HepG2 (cell line): ENCODE measurements around the gene CENPP. TPM values are rescaled to one million over a fixed set of nuclear protein-coding genes. Genes with fewer than 3 reads are reported as not detected.

ENCODE experiments used
- AKNA ChIP-seq: sonication (generic); formaldehyde crosslinking; IDR thresholded peaks from 2 replicates; pipeline ENCODE4 v1.4.0; 2020; ENCODE audit warnings: missing genetic modification reagents, borderline replicate concordance
- ARNTL ChIP-seq: sonication (generic); formaldehyde crosslinking; IDR thresholded peaks from 2 replicates; pipeline ENCODE4 v1.4.0; 2020; ENCODE audit warnings: mild to moderate bottlenecking, missing genetic modification reagents
- ATF3 ChIP-seq: sonication (generic); formaldehyde crosslinking; IDR thresholded peaks from 2 replicates; pipeline ENCODE4 v1.4.0; 2020; ENCODE audit warnings: missing genetic modification reagents
- CREB1 ChIP-seq, 2 experiments: fragments of 450-650 bp in 1 of 2; IDR thresholded peaks; 2 replicates each; pipeline ENCODE4 v1.6.1; 2016 to 2017; ENCODE audit warnings: control low read depth in 1 of 2, mild to moderate bottlenecking in 1 of 2, missing compliant biosample characterization in 1 of 2, missing genetic modification characterization in 1 of 2
- GATA4 ChIP-seq: sonication (generic); IDR thresholded peaks from 2 replicates; pipeline ENCODE4 v1.6.1; 2016; ENCODE audit warnings: antibody characterized with exemption, low read depth, borderline replicate concordance
- GMEB1 ChIP-seq: sonication (generic); formaldehyde crosslinking; IDR thresholded peaks from 2 replicates; pipeline ENCODE4 v1.5.1; 2020; ENCODE audit warnings: missing genetic modification reagents, mild to moderate bottlenecking, borderline replicate concordance
- JUN ChIP-seq: sonication (generic); formaldehyde crosslinking; IDR thresholded peaks from 2 replicates; pipeline ENCODE4 v1.4.0; 2020; ENCODE audit warnings: mild to moderate bottlenecking, missing genetic modification reagents
- KDM1A ChIP-seq: IDR thresholded peaks from 2 replicates; pipeline ENCODE4 v1.6.1; 2016; ENCODE audit warnings: missing compliant biosample characterization
- RARA ChIP-seq: IDR thresholded peaks from 2 replicates; pipeline ENCODE4 v1.6.1; 2016; ENCODE audit warnings: missing genetic modification reagents, missing compliant biosample characterization
- SRSF1 ChIP-seq: fragments of 200-400 bp; formaldehyde crosslinking; optimal IDR thresholded peaks from 2 replicates; pipeline ENCODE3; 2017; ENCODE audit warnings: mild to moderate bottlenecking, low read depth, low read length, moderate library complexity
- SRY ChIP-seq: sonication (generic); formaldehyde crosslinking; IDR thresholded peaks from 2 replicates; pipeline ENCODE4 v1.8.0; 2022; ENCODE audit warnings: mild to moderate bottlenecking, missing genetic modification reagents
- TGIF2 ChIP-seq: IDR thresholded peaks from 2 replicates; pipeline ENCODE4 v1.6.1; 2016; ENCODE audit warnings: control low read depth, missing compliant biosample characterization
- THYN1 ChIP-seq: sonication (generic); formaldehyde crosslinking; IDR thresholded peaks from 2 replicates; pipeline ENCODE4 v1.8.1; 2023; ENCODE audit warnings: low read depth, mild to moderate bottlenecking, moderate library complexity, missing genetic modification reagents, borderline replicate concordance
- TSC22D2 ChIP-seq: sonication (generic); formaldehyde crosslinking; IDR thresholded peaks from 2 replicates; pipeline ENCODE4 v1.5.1; 2020; ENCODE audit warnings: missing genetic modification reagents, mild to moderate bottlenecking, borderline replicate concordance
- WIZ ChIP-seq: sonication (generic); formaldehyde crosslinking; IDR thresholded peaks from 2 replicates; pipeline ENCODE4 v1.5.1; 2020; ENCODE audit warnings: mild to moderate bottlenecking, missing genetic modification reagents
- ZGPAT ChIP-seq: IDR thresholded peaks from 2 replicates; pipeline ENCODE4 v1.6.1; 2016; ENCODE audit warnings: mild to moderate bottlenecking
- ZNF138 ChIP-seq: sonication (generic); formaldehyde crosslinking; IDR thresholded peaks from 2 replicates; pipeline ENCODE4 v1.5.0; 2020; ENCODE audit warnings: mild to moderate bottlenecking, low read depth, missing genetic modification reagents
- ZNF549 ChIP-seq: sonication (generic); formaldehyde crosslinking; IDR thresholded peaks from 2 replicates; pipeline ENCODE4 v1.5.0; 2020; ENCODE audit warnings: missing genetic modification reagents
- ZNF766 ChIP-seq: sonication (generic); formaldehyde crosslinking; IDR thresholded peaks from 2 replicates; pipeline ENCODE4 v1.5.0; 2020; ENCODE audit warnings: missing genetic modification reagents, borderline replicate concordance
- ZSCAN20 ChIP-seq: sonication (generic); formaldehyde crosslinking; IDR thresholded peaks from 2 replicates; pipeline ENCODE4 v1.4.0; 2020; ENCODE audit warnings: missing genetic modification reagents, mild to moderate bottlenecking, borderline replicate concordance
- ZSCAN9 ChIP-seq: IDR thresholded peaks from 2 replicates; pipeline ENCODE4 v1.6.1; 2016; ENCODE audit warnings: borderline replicate concordance
- polyA plus RNA-seq, 8 experiments: library from polyadenylated mRNA; depleted of rRNA in 3 of 8; stranded (reverse) in 7 of 8; unstranded in 1 of 8; fragments of >200 nt; fragmentation: Illumina TruSeq in 4 of 8; extraction: Trizol in 4 of 8; gene quantifications; 2 replicates each; pipeline versions ENCODE4 v1.2.1 to v1.2.3, GENCODE V29; 2011 to 2016; ENCODE audit warnings: low read depth in 4 of 8, missing spikeins in 1 of 8, mixed read lengths in 1 of 8; ENCODE audit not compliant: insufficient read depth in 1 of 8
- total RNA-seq, 5 experiments: library from RNA; depleted of rRNA; stranded (reverse); fragments of >200 nt; fragmentation: Illumina TruSeq; extraction: Trizol; gene quantifications; 2 replicates each; pipeline ENCODE4 v1.2.3, GENCODE V29; 2016; ENCODE audit warnings: low read depth in 1 of 5

The CENPP gene
- total and polyA plus RNA-seq, 2 of the 13 experiments (the other 11 are each of a cell fraction or from before 2014, with no cell fraction given): 2.0 to 11.4 TPM

GRCh38 chr9:92522983-92523970 lies 197.5 kb downstream of the CENPP start (continued):
- TF ChIP-seq SRSF1 (no peak), KDM1A (0 out of 2 replicates have a peak, but pooled peaks have one; percentile 49), ZNF549 (CRISPR knock-in tag) (no peak), RARA (CRISPR knock-in tag) (peak; percentile 37; the same call in 1 of the 2 replicates), ZSCAN20 (no peak), WIZ (no peak), GMEB1 (CRISPR knock-in tag) (no peak), ZNF138 (CRISPR knock-in tag) (no peak), ZSCAN9 (CRISPR knock-in tag) (no peak), GATA4 (no peak), THYN1 (CRISPR knock-in tag) (no peak), SRY (CRISPR knock-in tag) (no peak), CREB1 (IDR thresholded peaks at IDR 0.05) (0 out of 2 replicates have a peak, but pooled peaks have one; percentile 35), CREB1 (CRISPR knock-in tag; IDR thresholded peaks at IDR 0.05) (no peak), JUN (CRISPR knock-in tag) (no peak), ARNTL (CRISPR knock-in tag) (no peak), TGIF2 (CRISPR knock-in tag) (no peak), ZNF766 (CRISPR knock-in tag) (no peak), AKNA (CRISPR knock-in tag) (no peak), ZGPAT (CRISPR knock-in tag) (no peak), ATF3 (CRISPR knock-in tag) (peak; percentile 64; the same call in 1 of the 2 replicates), TSC22D2 (CRISPR knock-in tag) (no peak)
